GM20431 (cell line): ENCODE data around the gene EHD1.

Experiments
- in situ Hi-C: fragments of 300-500 bp; cut with MseI, MboI; formaldehyde crosslinking; loops from one replicate; pipeline ENCODE4 v1.15.0; 2020; ENCODE audit warnings: low sequenced_read_pairs; ENCODE audit not compliant: unreplicated experiment

Gene EHD1

DNA sequence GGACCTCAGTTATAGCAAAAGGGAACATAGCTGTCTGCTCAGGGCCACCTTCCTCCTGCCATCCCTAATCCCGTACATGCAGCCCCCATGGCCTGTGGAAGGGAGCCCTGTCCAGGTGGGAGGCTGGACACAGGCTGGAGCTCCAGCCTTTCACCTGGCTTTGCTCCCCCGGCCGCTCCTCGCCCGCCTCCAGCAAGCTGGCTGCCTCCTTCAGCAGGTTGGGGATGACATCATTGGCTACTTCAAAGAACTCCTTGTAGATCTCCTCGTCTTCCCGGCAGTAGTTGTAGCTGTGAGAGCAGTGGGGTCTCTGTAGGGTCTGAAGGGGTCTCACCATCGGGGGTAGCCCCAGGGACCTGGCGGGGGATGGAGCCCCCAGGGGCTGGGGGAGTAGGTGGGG, 72.9 kb downstream of the EHD1 start:
- in situ Hi-C loops, result no loop called here

DNA sequence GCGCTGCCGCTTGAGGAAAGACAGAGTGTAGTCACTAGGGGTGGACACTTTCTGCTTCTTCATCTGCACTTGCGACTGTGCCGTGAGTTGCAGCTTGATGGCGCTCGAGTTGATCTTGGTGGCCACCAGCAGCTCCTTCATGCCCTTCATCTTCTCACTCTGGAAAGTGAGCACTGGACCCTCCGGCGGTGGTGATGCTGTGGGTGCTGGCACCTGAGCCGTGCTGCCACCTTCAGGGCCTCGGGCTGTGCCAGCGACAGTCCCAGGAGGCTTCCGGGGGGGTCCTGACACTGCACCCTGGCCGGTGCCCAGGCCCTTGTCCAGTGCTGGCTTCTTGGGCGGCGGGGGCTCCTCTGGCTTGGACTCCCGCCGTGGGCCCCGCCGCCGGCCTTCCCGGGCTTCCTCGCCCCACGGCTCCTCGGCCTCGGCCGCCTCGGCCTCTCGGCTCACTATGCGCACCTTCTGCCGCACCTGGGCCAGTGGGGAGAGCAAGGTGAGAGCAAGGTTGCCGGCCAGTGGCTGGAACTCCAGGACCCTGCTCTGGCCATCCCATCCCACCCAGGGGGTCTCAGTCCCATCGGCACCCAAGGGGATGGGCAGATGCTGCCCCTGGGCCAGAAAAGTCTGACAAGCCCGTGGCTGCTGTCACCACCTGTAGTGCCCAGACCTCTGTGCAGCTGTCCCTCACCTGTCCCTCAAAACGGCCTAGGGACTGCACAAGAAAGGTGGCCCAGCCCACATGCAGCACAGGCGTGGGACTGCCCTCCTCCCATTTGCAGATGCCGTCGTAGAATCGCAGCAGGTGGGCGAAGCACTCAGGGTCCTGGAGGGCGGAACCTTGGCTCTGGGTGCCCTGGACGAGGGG, 73.8 kb downstream of the EHD1 start:
- in situ Hi-C loops, result no loop called here

DNA sequence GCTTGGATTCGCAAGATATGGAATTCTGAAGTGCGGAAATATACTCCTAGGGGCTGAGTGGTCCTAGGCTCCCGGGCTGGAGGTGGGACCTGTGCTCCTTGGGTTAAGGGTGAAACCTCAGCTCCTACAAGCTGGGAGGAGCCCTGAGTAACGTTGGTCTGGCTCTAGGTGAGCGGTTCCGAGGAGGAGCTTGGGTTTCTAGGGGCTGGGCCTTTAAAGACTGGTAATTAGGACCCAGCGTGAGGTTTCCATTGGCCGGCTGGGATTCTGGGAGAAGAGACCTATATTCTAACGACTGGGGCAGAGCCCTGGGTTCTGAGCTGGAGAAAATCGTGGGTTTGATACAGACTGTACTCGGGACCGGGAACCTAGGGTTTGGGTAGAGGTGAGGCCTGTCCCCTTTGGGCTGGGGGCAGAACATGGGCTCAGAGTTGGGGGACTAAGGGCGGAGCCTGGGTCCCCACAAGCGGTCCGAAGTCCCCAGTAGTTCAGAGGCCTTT, 74.5 kb downstream of the EHD1 start:
- in situ Hi-C loops, result no loop called here

DNA sequence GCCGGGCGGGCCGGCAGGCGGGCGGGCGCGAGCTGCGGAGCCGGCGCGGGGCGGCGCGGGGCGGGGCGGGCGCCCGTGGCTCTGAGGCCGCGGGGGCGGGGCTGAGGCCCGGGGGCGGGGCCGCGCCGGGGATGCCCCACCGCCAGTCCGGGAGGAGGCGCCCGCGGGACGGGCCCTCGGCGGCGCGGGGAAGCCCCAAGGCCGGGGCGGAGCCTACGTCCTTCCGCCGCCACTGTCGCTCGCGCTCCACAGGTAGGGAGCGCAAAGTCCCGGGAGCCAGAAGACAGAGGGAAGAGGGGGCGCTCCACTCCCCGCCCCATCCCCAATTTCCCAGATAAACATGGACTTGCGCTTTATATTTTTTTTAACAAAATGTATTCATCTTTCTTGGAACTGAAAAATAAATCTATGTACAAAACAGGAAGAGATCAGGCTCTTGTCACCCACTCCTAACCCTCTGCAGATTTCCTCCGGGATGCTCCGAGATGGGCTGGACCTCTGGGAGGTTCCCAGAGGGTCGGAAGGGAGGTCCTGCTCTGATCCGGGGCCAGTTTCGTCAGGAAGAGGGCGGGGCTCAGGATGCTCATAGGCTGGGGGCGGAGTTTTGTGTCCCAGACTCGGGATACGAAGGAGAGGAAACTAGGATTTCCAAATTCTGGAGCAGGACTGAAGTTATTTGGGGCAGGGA, 75.1 kb downstream of the EHD1 start, which contains the start of gene MAP4K2:
TSS of gene MAP4K2 (minus strand) at position 57 of the 688 bp plus-strand sequence. CDS start 65 bp downstream, outside the sequence.
- in situ Hi-C loops, result no loop called here

DNA sequence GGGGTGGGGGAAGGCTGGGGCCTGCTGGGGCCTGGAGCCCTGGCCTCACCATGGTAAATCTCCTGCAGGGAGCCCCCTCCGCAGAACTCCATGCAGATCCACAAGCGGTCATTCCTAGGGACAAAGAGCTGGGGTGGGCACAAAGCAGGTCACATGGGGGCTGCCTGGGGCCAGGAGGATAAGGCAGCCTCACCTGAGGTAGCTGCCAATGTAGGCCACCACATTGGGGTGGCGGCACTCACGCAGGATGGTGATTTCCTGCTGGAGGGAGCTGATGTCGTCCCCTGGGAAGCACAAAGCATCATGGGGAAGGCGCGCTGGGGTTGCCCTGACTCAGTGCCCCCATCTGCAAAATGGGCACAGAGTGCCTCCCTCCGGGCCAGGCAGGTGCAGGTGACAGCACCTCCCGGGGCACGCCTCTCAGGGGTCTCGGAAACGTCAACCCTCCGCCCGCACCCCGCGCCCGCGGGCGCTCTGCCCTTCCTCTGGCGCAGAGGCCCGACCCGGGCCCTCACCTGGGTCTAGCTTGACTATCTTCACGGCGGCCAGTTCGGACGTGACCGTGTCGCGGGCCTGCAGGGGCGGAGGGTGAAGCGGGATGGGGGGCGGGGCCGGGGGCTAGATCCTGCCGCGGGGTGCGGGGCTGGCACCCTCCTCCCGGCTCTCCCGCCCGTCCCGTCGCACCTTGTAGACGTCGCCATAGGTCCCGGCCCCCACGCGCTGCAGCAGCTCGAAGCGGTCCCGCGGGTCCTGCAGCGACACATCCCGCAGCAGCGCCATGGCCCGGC, 75.9 kb downstream of the EHD1 start:
- in situ Hi-C loops, result no loop called here
